ENCODE measurements around the gene MOB3B.
"Not testable (repeated sequence)": the region's sequence is repeated elsewhere in the genome, so short reads cannot be mapped to it uniquely, and the experiment has no call there.

Gene MOB3B

DNA sequence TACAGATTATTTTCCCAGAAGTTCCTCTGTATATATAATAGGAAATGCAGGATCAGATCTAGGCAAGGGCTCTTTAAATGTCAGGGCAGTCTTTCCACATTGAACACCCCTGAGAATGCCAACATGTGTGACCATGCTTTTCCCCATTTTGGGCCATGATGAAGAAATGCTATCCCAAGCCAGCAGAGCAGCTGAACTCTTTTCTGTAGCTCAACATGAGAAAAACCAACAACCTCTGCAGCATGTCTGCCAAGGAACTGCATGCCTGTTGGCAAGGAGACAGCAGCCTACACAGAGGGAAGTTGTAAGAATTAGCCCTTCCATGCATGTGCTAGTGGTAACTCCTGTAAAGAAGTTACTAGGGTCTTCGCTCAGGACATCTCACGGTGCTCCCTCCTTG, 15.1 kb downstream of the MOB3B start:
- DNase-seq, result no peak

- no peak for DNase-seq
These were observed 17.8 kb downstream of the MOB3B start for GRCh38 chr9:27511771-27512170.

- no peak for DNase-seq
These were observed 18.8 kb downstream of the MOB3B start for GRCh38 chr9:27510780-27511179.

DNA sequence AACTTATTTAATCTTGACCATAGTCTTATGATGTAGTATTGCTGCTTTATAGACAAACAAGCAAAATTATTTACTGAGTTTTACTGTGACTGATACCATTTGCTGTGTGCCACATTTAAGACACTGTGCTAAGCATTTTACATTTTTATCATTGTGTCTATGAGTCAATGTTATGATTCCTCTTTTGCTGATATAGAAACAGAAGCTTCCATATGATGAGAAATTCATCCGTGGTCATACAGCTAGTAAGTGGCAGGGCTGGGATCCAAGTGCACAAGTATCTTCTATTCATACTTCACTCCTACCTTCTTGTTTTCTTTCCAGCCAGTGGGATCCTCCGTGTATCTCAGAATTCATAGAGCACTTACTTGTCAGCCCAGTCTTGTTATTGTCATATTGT, 22.6 kb downstream of the MOB3B start:
- DNase-seq, result no peak

GRCh38 chr9:27505744-27506161, 23.9 kb downstream of the MOB3B start:
- no peak for DNase-seq

DNA sequence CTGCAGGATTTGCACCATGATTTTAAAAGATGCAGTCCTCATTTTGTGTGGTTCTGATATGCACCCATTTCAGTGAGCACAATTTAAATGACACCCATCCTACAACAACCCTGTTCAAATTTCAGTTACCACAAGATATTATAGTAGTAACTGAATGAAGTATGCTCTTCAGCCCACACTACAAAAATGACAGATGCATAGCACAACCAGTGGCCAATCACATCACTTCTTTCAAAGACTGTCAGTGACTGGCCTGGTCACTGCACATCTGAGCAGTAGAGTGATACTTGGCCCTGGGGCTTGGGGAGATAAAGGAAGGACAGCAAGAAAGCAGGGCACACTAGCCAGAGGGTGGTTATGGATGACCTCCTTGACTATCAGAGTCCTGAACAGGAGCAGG, 25.4 kb downstream of the MOB3B start:
- DNase-seq, result no peak

GRCh38 chr9:27503623-27504022, 26.0 kb downstream of the MOB3B start:
- no peak for DNase-seq

- not testable (repeated sequence) for DNase-seq
These were observed 28.7 kb downstream of the MOB3B start for GRCh38 chr9:27500902-27501301.

- DNase-seq, result no peak
These were observed 30.2 kb downstream of the MOB3B start for GRCh38 chr9:27499451-27499850.

GRCh38 chr9:27497883-27498417, 31.7 kb downstream of the MOB3B start:
- DNase-seq, result no peak

GRCh38 chr9:27496135-27496504, 33.5 kb downstream of the MOB3B start:
- DNase-seq, result no peak

- no peak for DNase-seq
These were observed 34.0 kb downstream of the MOB3B start for GRCh38 chr9:27495480-27496134.

DNA sequence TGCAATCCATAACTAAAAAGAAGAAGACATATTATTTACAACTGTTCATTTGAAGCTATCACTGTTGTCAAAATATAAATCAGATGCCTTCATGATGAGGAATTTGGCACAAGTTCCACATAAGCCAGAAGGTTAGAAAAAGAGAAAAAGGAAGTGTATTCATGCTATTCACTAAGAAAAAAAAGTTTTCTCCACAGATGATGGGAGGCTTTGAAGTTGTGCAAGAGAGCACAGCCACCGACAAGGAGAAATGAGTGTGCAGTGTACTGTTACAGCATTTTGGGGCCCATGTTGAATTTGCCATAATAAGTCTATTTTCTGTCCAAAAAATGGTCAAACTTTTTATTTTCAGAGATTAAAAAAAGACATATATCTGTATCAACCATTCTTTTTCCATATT, 38.5 kb downstream of the MOB3B start:
- no peak for DNase-seq

DNA sequence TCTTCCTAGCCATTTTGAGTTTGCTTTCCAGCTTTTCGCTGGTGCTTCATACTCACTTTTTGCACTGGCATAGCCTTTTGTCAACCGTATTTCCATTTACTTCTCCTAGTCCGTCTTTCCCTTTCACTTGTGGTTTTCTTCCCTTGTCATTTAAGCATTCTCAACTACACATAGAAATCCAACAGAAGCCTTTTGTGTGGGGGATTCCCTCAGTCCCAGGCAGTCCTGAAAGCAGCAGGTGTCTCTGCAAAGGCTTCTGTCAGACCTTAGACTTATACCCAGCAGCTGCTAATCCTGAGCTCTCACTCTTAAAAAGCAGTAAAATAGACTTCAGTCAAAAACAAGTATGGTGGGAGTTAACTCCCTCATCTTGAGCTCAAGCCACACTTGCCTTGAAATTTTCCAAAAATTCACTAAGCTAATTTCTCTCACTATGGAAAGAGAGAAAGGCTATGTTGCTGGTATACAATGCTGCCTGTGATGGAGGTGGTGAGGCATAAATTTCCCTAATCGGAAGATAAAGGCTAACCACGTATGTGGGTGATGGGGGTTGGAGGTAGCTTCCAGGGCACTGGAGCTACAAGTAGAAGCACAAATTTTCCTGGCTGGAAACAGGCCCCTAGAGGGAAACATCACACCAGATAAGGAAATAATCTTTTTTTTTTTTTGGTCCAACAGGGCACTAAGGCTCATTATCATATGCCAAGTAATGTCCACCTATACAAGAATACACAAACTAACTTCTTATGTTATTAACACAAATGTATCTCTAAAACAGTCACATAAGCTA, 40.3 kb downstream of the MOB3B start:
- no peak for DNase-seq

DNA sequence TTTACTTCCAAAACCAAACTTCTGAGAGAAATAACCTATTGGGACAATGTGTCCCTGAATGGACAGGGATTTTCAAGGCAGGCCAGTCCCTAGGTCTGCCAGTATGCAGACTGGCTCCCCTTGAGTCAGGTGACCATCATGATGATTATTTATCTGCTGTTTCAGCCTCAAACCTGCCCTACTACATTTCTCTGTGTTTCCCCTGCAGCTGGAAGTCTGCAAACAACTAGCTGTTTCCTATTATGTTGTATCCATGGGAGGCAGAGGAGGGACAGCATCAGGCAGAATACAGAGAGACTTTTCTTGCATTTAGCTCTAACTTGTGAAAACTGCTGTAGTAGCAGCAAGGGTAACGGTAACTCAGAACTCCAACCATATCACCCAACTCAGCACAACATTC, 41.7 kb downstream of the MOB3B start:
- no peak for DNase-seq

DNA sequence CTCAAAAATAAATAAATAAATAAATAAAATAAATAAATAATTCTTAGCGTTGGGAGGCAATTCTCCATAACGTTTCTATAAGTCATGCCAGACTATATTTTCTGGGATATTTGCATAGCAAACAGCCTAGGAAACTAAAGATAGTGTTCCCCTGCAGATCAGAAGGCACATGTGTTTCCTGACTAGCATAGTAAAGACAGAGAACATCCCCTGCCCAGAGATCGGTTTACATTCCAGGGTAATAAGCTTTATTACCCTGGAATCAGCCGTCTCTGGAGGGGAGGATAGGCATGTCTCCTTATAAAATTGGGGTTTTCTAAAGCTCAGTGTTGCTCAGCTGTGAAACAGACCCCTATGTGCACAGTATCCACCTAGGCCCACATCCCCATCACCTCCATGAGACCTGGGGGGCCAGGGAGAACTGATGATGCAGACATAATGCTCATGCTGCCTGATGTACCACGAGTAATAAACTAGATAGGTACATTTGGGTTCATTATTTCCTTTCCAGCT, 42.4 kb downstream of the MOB3B start:
- no peak for DNase-seq

- DNase-seq, result no peak
These were observed 44.5 kb downstream of the MOB3B start for GRCh38 chr9:27485158-27485557.

DNA sequence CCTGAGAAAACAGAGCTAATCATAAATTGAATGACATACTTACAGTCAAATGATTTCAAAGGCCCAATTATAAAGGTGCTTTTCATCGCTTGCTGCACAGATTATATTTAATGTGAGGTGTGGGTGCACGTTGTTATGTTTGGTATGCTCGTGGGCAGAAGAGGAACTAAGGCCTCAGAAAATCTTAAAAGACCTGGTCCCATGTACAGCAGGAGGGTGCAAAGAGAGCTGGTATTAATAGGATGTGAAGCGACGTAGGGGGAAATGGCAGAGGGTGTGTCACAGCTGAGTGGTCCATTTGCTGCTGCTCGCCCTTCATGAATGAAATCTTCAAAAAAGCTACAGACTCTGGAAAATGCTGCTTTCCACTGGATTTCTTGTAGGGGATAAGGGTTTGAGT, 46.0 kb downstream of the MOB3B start:
- DNase-seq, result no peak

DNA sequence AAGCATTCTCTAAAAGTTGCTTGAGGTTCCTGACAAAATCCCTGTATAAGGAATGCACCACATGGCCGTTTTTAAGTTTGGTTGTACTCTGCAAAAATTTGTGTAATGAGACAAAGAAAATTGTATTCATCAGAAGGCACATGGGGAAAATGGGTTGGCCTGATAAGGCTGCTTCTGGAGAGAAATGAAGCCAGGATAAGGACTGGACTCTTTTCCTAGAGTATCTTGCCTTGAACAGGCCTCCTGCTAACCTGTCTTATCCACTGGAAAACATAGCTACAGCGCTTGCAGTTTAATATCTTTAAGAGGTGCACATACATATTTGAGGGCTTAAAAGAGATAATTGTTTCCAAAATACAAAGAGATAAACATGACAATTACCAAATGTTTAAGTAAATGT, 46.9 kb downstream of the MOB3B start:
- DNase-seq, result no peak

GRCh38 chr9:27478322-27478721, 51.3 kb downstream of the MOB3B start:
- no peak for DNase-seq

- no peak for DNase-seq
These were observed 52.6 kb downstream of the MOB3B start for GRCh38 chr9:27476870-27477515.

DNA sequence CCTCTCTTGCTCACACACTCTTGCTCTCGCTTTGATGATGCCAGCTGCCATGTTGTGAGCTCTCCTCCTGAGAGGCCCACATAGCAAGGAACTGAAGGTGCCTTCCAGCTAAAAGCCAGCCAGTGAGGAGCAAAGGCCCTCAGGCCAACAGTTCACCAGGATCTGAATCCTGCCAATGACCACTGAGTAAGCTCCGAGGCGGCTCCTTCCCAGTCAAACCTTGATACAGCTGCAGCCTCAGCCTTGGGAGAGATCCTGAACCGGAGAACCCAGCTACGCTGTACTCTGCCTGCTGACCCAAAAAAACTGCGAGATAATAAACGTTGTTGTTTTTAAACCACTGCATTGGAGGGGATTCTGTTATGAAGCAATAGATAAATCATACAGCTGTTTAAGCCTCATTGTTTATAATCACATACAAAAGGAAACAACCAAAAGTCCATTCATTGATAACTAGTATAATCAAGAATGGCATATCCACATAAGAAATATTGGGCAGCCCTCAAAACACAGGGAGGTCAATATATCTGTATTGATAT, 54.5 kb downstream of the MOB3B start:
- DNase-seq, result no peak

DNA sequence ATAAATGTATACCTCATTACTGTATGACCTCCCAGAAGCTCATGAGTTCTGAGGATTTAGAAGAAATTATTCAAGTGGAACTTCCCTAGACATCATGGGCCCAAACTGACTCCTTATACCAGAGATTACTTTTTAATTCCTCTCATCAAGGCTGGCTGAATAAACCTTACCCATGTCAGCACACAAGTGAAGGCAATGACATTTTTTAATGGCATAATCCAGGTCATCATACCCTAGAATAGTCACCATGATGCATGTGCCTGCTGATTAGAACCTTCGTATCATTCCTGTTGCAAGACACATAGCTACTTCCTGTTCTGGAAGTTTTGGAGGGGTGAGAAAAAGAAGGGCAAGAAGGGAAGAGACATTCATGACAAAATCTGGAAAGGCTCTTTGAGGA, 55.3 kb downstream of the MOB3B start:
- DNase-seq, result no peak
